ENCODE data around the gene GMPR. TPM values are rescaled to one million over a fixed set of nuclear protein-coding genes. Genes with fewer than 3 reads are reported as not detected.

The GMPR gene
- total RNA-seq, 1 experiment from 2014 or later, result 24.0 TPM

DNA sequence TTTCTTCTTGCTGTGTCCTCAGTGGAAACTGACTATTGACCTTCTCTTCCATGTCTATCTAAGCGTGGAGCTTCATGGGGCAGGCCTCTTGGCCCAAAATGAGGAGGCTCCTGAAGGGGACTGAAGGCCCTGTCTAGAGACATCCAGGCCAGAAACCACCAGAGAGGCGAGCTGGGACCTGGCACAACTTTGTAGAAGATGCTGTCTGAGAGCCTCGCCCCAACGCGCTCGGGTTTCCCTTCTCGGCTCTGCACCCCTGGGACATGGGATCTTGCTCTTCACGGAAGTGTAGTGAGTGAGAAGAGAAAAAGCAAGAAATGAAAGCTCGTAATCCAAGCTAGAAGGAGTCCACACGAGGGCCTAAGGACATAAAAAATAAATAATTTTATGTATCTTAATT is 96.8 kb downstream of the GMPR start (continued):
- TF ChIP-seq, protein P1, sequence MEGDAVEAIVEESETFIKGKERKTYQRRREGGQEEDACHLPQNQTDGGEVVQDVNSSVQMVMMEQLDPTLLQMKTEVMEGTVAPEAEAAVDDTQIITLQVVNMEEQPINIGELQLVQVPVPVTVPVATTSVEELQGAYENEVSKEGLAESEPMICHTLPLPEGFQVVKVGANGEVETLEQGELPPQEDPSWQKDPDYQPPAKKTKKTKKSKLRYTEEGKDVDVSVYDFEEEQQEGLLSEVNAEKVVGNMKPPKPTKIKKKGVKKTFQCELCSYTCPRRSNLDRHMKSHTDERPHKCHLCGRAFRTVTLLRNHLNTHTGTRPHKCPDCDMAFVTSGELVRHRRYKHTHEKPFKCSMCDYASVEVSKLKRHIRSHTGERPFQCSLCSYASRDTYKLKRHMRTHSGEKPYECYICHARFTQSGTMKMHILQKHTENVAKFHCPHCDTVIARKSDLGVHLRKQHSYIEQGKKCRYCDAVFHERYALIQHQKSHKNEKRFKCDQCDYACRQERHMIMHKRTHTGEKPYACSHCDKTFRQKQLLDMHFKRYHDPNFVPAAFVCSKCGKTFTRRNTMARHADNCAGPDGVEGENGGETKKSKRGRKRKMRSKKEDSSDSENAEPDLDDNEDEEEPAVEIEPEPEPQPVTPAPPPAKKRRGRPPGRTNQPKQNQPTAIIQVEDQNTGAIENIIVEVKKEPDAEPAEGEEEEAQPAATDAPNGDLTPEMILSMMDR (IDR thresholded peaks at IDR 0.05 in 2 of 3, conservative IDR thresholded peaks at IDR 0.05 in 1 of 3; ENCODE audit: borderline replicate concordance in 1 of 3, insufficient read depth in 1 of 3, low read depth in 2 of 3, low read length in 2 of 3), result no peak
- no peak for TF ChIP-seq POLR2A (IDR thresholded peaks at IDR 0.05; ENCODE audit: borderline replicate concordance, extremely low read depth, insufficient read depth, insufficient read length)

DNA sequence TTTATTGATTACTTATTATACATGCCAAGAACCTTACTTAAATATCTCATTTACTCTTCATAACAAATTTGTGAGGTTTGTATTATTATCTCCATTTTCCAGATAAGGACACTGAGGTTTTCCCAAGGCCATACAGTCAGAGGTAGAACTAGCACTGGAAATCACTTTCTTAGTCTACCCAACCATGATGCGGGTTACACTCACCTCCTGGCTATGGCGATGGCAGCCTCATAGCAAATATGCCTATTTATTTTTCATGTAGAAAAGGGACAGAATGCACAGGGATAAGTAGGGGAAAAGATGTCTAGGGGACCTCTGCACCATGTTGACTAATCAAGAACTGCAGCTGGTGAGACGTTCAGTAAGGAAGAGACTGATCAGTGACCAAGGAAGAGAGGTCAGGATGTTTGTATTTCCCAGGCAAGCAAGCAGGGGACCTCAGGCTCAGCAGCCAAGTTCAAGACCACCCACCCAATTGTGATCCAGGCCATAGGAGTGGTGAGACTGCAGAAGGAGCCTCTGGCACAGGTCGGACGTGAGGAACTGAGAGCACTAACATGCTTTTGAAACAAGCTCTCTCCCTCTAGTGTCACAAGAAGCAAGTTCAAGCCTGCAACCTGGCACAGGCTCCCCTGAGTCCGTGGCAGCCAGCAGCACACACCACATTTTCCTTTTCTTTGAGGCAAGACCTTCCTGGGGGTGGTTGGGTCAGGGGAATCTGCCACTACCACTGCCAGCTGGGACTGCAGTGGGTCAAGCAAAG is 97.8 kb downstream of the GMPR start:
- no peak overlapping the region for H3K4me2 ChIP-seq (ENCODE audit: low read length)
- H3K27me3 ChIP-seq (ENCODE audit: insufficient read depth, low read length), result no peaks in the 10 kb centered on the region
- CTCF ChIA-PET, result no interaction called here
- intact Hi-C loops (cut with micrococcal nuclease), result no loop called here
- no TSS peak for BruUV-seq (replicated peaks)
- H3K9me2 ChIP-seq (ENCODE audit: insufficient read depth), result no peaks in the 10 kb centered on the region
- H4K20me1 ChIP-seq (ENCODE audit: insufficient read depth), result no peaks in the 10 kb centered on the region
- H3K36me3 ChIP-seq (ENCODE audit: control insufficient read depth in 1 of 2, insufficient read depth in 2 of 2, low read length in 2 of 2), result no peaks in the 10 kb centered on the region
- H3K9ac ChIP-seq (ENCODE audit: low read length), result no peak overlapping the region
- no peak for ATAC-seq
- no peak overlapping the region for H3K27ac ChIP-seq (ENCODE audit: low read depth, low read length)
- H2AFZ ChIP-seq (ENCODE audit: low read depth, low read length, poor library complexity, severe bottlenecking), result no peak overlapping the region
- no peaks in the 10 kb centered on the region for H3K9me3 ChIP-seq (ENCODE audit: control insufficient read depth in 1 of 2, insufficient read depth in 1 of 2, low read depth in 1 of 2, low read length in 2 of 2)
- POLR2A ChIA-PET, result interaction anchor here (0.9 to 1.1 kb wide), 2 partner anchors 10 to 98 kb away, joined by 3 to 5 read pairs; partner anchors contain the start of gene GMPR
- no peak for DNase-seq (ENCODE audit: low read depth, low spot score)
- RAD21 ChIA-PET (ENCODE audit: low non-redundant PET in 1 of 2, low total read pairs in 2 of 2, uncharacterized antibody in 2 of 2, unreplicated experiment in 2 of 2), result no interaction called here
- no peaks in the 10 kb centered on the region for H3K79me2 ChIP-seq (ENCODE audit: insufficient read depth, low read length)
- H3K4me1 ChIP-seq (ENCODE audit: control insufficient read depth in 1 of 2, insufficient read depth in 2 of 2, low read length in 2 of 2), result peaks cover 13 to 48% of the 10 kb centered on the region in 2 experiments; a peak in 3 of 4 replicates
- no peak overlapping the region for H3K4me3 ChIP-seq (replicated peaks in 1 of 2; ENCODE audit: low read depth in 1 of 2, low read length in 2 of 2)
- no peak for TF ChIP-seq ZFX (IDR thresholded peaks at IDR 0.05)
- TF ChIP-seq CBX3 (IDR thresholded peaks at IDR 0.05; ENCODE audit: low read depth), result no peak
- TF ChIP-seq, protein P2, sequence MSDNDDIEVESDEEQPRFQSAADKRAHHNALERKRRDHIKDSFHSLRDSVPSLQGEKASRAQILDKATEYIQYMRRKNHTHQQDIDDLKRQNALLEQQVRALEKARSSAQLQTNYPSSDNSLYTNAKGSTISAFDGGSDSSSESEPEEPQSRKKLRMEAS (IDR thresholded peaks at IDR 0.05), result no peak
- TF ChIP-seq POLR2A (IDR thresholded peaks at IDR 0.05; ENCODE audit: borderline replicate concordance, extremely low read depth, insufficient read depth, insufficient read length), result no peak
- no peak for TF ChIP-seq SIN3A (IDR thresholded peaks at IDR 0.05; ENCODE audit: low read depth)
- TF ChIP-seq CEBPB (IDR thresholded peaks at IDR 0.05; ENCODE audit: low read depth), result no peak
- TF ChIP-seq POLR2AphosphoS5 (IDR thresholded peaks at IDR 0.05; ENCODE audit: low read depth, low read length), result no peak
- TF ChIP-seq, protein P3, sequence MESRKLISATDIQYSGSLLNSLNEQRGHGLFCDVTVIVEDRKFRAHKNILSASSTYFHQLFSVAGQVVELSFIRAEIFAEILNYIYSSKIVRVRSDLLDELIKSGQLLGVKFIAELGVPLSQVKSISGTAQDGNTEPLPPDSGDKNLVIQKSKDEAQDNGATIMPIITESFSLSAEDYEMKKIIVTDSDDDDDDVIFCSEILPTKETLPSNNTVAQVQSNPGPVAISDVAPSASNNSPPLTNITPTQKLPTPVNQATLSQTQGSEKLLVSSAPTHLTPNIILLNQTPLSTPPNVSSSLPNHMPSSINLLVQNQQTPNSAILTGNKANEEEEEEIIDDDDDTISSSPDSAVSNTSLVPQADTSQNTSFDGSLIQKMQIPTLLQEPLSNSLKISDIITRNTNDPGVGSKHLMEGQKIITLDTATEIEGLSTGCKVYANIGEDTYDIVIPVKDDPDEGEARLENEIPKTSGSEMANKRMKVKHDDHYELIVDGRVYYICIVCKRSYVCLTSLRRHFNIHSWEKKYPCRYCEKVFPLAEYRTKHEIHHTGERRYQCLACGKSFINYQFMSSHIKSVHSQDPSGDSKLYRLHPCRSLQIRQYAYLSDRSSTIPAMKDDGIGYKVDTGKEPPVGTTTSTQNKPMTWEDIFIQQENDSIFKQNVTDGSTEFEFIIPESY (IDR thresholded peaks at IDR 0.05; ENCODE audit: extremely low read depth, insufficient replicate concordance, low read length), result no peak
- TF ChIP-seq RAD21 (IDR thresholded peaks at IDR 0.05; ENCODE audit: low read depth), result no peak
- TF ChIP-seq, protein P4, sequence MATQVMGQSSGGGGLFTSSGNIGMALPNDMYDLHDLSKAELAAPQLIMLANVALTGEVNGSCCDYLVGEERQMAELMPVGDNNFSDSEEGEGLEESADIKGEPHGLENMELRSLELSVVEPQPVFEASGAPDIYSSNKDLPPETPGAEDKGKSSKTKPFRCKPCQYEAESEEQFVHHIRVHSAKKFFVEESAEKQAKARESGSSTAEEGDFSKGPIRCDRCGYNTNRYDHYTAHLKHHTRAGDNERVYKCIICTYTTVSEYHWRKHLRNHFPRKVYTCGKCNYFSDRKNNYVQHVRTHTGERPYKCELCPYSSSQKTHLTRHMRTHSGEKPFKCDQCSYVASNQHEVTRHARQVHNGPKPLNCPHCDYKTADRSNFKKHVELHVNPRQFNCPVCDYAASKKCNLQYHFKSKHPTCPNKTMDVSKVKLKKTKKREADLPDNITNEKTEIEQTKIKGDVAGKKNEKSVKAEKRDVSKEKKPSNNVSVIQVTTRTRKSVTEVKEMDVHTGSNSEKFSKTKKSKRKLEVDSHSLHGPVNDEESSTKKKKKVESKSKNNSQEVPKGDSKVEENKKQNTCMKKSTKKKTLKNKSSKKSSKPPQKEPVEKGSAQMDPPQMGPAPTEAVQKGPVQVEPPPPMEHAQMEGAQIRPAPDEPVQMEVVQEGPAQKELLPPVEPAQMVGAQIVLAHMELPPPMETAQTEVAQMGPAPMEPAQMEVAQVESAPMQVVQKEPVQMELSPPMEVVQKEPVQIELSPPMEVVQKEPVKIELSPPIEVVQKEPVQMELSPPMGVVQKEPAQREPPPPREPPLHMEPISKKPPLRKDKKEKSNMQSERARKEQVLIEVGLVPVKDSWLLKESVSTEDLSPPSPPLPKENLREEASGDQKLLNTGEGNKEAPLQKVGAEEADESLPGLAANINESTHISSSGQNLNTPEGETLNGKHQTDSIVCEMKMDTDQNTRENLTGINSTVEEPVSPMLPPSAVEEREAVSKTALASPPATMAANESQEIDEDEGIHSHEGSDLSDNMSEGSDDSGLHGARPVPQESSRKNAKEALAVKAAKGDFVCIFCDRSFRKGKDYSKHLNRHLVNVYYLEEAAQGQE (IDR thresholded peaks at IDR 0.05; ENCODE audit: low read depth), result no peak
- no peak for TF ChIP-seq EGR1 (IDR thresholded peaks at IDR 0.05; ENCODE audit: low read depth)
- no peak for TF ChIP-seq YY1 (IDR thresholded peaks at IDR 0.05; ENCODE audit: extremely low read depth, insufficient replicate concordance, low read depth, low read length)
- TF ChIP-seq SP1 (IDR thresholded peaks at IDR 0.05; ENCODE audit: low read depth), result no peak
- no peak for TF ChIP-seq ZNF274 (IDR thresholded peaks at IDR 0.05; ENCODE audit: low read depth, low read length)
